HEK293 (cell line): ENCODE data around the gene PSMC1.

Source experiments
- CTCF ChIA-PET: fragments of 350-600 bp; formaldehyde crosslinking; extraction: SDS; loops from one replicate; lab custom pipeline; 2021; ENCODE audit warnings: antibody characterized with exemption; lab: Yijun Ruan, JAX
- POLR2A ChIA-PET: fragments of 300-600 bp; formaldehyde crosslinking; extraction: SDS; loops from one replicate; lab custom pipeline; 2020; ENCODE audit warnings: antibody characterized with exemption, inconsistent platforms; lab: Yijun Ruan, JAX
- H3K27ac ChIP-seq: fragments of 200-500 bp; sonication (Bioruptor generic); 2 replicates; pipeline ENCODE4 v1.5.1; 2014; ENCODE audit warnings: low read depth, low read length, control low read depth, inconsistent platforms; ENCODE audit errors: extremely low read depth
- H3K36me3 ChIP-seq, 2 experiments: fragments of 200-500 bp in 1 of 2; sonication (Bioruptor generic) in 1 of 2; 1 replicate in 1 of 2; 2 replicates in 1 of 2; pipeline ENCODE4 v1.5.1; 2014 to 2017; ENCODE audit warnings: inconsistent platforms in 2 of 2, low read length in 2 of 2; ENCODE audit not compliant: control insufficient read depth in 2 of 2, insufficient read depth in 1 of 2
- H3K4me1 ChIP-seq: fragments of 200-500 bp; sonication (Bioruptor generic); 2 replicates; pipeline ENCODE4 v1.5.1; 2014; ENCODE audit warnings: mild to moderate bottlenecking, low read length, inconsistent platforms; ENCODE audit not compliant: control insufficient read depth, insufficient read depth
- H3K4me3 ChIP-seq: 2 replicates; pipeline ENCODE4 v1.5.1; 2011; ENCODE audit warnings: low read depth, mild to moderate bottlenecking, control low read depth, low read length, moderate library complexity
- H3K9me3 ChIP-seq: fragments of 200-500 bp; sonication (Bioruptor generic); 2 replicates; pipeline ENCODE4 v1.5.1; 2014; ENCODE audit warnings: low read depth, low read length, inconsistent platforms; ENCODE audit not compliant: control insufficient read depth, insufficient read depth
- AEBP2 ChIP-seq: fragments of 450-650 bp; formaldehyde crosslinking; IDR thresholded peaks from 2 replicates; pipeline ENCODE4 v1.5.1; 2016; ENCODE audit warnings: missing biosample characterization, missing genetic modification characterization, borderline replicate concordance
- CTCF ChIP-seq: fragments of 450-650 bp; formaldehyde crosslinking; IDR thresholded peaks from 2 replicates; pipeline ENCODE4 v1.5.1; 2016; ENCODE audit warnings: missing biosample characterization, missing genetic modification characterization
- HOXC10 ChIP-seq: sonication (generic); formaldehyde crosslinking; IDR thresholded peaks from 2 replicates; pipeline ENCODE4 v1.8.1; 2023; ENCODE audit warnings: mild to moderate bottlenecking, missing genetic modification reagents
- HOXD13 ChIP-seq: sonication (generic); formaldehyde crosslinking; IDR thresholded peaks from 2 replicates; pipeline ENCODE4 v1.8.0; 2022; ENCODE audit warnings: missing genetic modification reagents, borderline replicate concordance
- KLF16 ChIP-seq: fragments of 450-650 bp; formaldehyde crosslinking; IDR thresholded peaks from 2 replicates; pipeline ENCODE4 v1.5.1; 2017; ENCODE audit warnings: missing biosample characterization, missing genetic modification characterization
- MZF1 ChIP-seq: fragments of 450-650 bp; formaldehyde crosslinking; IDR thresholded peaks from 2 replicates; pipeline ENCODE4 v1.5.1; 2017; ENCODE audit warnings: missing biosample characterization, missing genetic modification characterization, borderline replicate concordance
- OSR2 ChIP-seq: fragments of 450-650 bp; formaldehyde crosslinking; IDR thresholded peaks from 2 replicates; pipeline ENCODE4 v1.5.1; 2016; ENCODE audit warnings: missing biosample characterization, missing genetic modification characterization
- RBAK ChIP-seq: fragments of 450-650 bp; formaldehyde crosslinking; IDR thresholded peaks from 2 replicates; pipeline ENCODE4 v1.5.1; 2016; ENCODE audit warnings: missing biosample characterization, missing genetic modification characterization
- SCRT1 ChIP-seq: fragments of 450-650 bp; formaldehyde crosslinking; IDR thresholded peaks from 2 replicates; pipeline ENCODE4 v1.5.1; 2016; ENCODE audit warnings: missing biosample characterization, missing genetic modification characterization, borderline replicate concordance
- YY1 ChIP-seq: fragments of 450-650 bp; formaldehyde crosslinking; IDR thresholded peaks from 2 replicates; pipeline ENCODE4 v1.5.1; 2018; ENCODE audit warnings: missing biosample characterization, missing genetic modification characterization
- ZIC2 ChIP-seq: fragments of 450-650 bp; formaldehyde crosslinking; IDR thresholded peaks from 2 replicates; pipeline ENCODE4 v1.5.1; 2016; ENCODE audit warnings: missing biosample characterization, missing genetic modification characterization
- ZNF133 ChIP-seq: fragments of 450-650 bp; formaldehyde crosslinking; IDR thresholded peaks from 2 replicates; pipeline ENCODE4 v1.5.1; 2016; ENCODE audit warnings: missing biosample characterization, missing genetic modification characterization
- ZNF221 ChIP-seq: fragments of 450-650 bp; formaldehyde crosslinking; IDR thresholded peaks from 2 replicates; pipeline ENCODE4 v1.5.1; 2017; ENCODE audit warnings: missing biosample characterization, missing genetic modification characterization, borderline replicate concordance
- ZNF223 ChIP-seq: fragments of 450-650 bp; formaldehyde crosslinking; IDR thresholded peaks from 2 replicates; pipeline ENCODE4 v1.5.1; 2016; ENCODE audit warnings: missing biosample characterization, missing genetic modification characterization
- ZNF23 ChIP-seq: fragments of 450-650 bp; formaldehyde crosslinking; IDR thresholded peaks from 2 replicates; pipeline ENCODE4 v1.5.1; 2016; ENCODE audit warnings: missing biosample characterization, missing genetic modification characterization, borderline replicate concordance
- ZNF248 ChIP-seq: fragments of 450-650 bp; formaldehyde crosslinking; IDR thresholded peaks from 2 replicates; pipeline ENCODE4 v1.5.1; 2017; ENCODE audit warnings: missing biosample characterization, missing genetic modification characterization
- ZNF292 ChIP-seq: fragments of 450-650 bp; formaldehyde crosslinking; IDR thresholded peaks from 2 replicates; pipeline ENCODE4 v1.5.1; 2016; ENCODE audit warnings: low read depth, missing biosample characterization, missing genetic modification characterization, borderline replicate concordance
- ZNF610 ChIP-seq: fragments of 450-650 bp; formaldehyde crosslinking; IDR thresholded peaks from 2 replicates; pipeline ENCODE4 v1.5.1; 2016; ENCODE audit warnings: missing biosample characterization, missing genetic modification characterization, borderline replicate concordance
- ZNF692 ChIP-seq: fragments of 450-650 bp; formaldehyde crosslinking; IDR thresholded peaks from 2 replicates; pipeline ENCODE4 v1.5.1; 2016; ENCODE audit warnings: missing biosample characterization, missing genetic modification characterization

The PSMC1 gene

GRCh38 chr14:90304502-90304901, 48.1 kb downstream of the PSMC1 start:
- Histone ChIP-seq H3K36me3 (peaks cover 23 to 79% of the 10 kb centered on the region in 2 experiments; a peak in 2 of 3 replicates), H3K4me1 (no peaks in the 10 kb centered on the region), H3K4me3 (no peak overlapping the region), H3K9me3 (no peaks in the 10 kb centered on the region), H3K27ac (no peak overlapping the region)
- POLR2A ChIA-PET = no interaction called here
- no peak for TF ChIP-seq CTCF (tag by site-specific recombination)
- TF ChIP-seq SCRT1 (tag by site-specific recombination) = no peak
- TF ChIP-seq MZF1 (tag by site-specific recombination) = no peak
- TF ChIP-seq ZIC2 (tag by site-specific recombination) = no peak
- TF ChIP-seq ZNF692 (tag by site-specific recombination) = no peak
- TF ChIP-seq ZNF610 (tag by site-specific recombination) = no peak
- TF ChIP-seq HOXC10 (CRISPR knock-in tag) = no peak
- CTCF ChIA-PET = no interaction called here

- no peak overlapping the region for H3K27ac ChIP-seq
- TF ChIP-seq HOXD13 (CRISPR knock-in tag) = no peak
- TF ChIP-seq ZNF248 (tag by site-specific recombination) = no peak
- TF ChIP-seq, all 188 proteins: peak for 0
- H3K9me3 ChIP-seq = no peaks in the 10 kb centered on the region
- ChIA-PET CTCF (interaction anchor here (0.6 kb wide), 1 partner anchor 93 kb away, joined by 3 read pairs; no protein-coding TSS in a partner anchor), POLR2A (no interaction called here)
- peaks cover 23 to 79% of the 10 kb centered on the region in 2 experiments; a peak in 2 of 3 replicates for H3K36me3 ChIP-seq
- no peaks in the 10 kb centered on the region for H3K4me1 ChIP-seq
- no peak overlapping the region for H3K4me3 ChIP-seq
Measured at GRCh38 chr14:90305176-90305601, 48.8 kb downstream of the PSMC1 start.

- no peak overlapping the region for H3K27ac ChIP-seq
- TF ChIP-seq AEBP2 (tag by site-specific recombination) (no peak), ZNF610 (tag by site-specific recombination) (no peak), RBAK (tag by site-specific recombination) (no peak), ZNF223 (tag by site-specific recombination) (no peak), ZNF292 (no peak), KLF16 (tag by site-specific recombination) (no peak), ZNF23 (tag by site-specific recombination) (no peak), ZNF221 (no peak), ZNF133 (no peak), OSR2 (no peak), YY1 (no peak)
- H3K4me3 ChIP-seq = no peak overlapping the region
- CTCF ChIA-PET = interaction anchor here (0.6 to 0.7 kb wide), 2 partner anchors 11 to 82 kb away, joined by 3 read pairs; no protein-coding TSS in a partner anchor
- no peaks in the 10 kb centered on the region for H3K9me3 ChIP-seq
- no peaks in the 10 kb centered on the region for H3K4me1 ChIP-seq
- POLR2A ChIA-PET = no interaction called here
- peaks cover 52 to 82% of the 10 kb centered on the region in 2 experiments for H3K36me3 ChIP-seq
Measured at GRCh38 chr14:90308561-90308960, 52.2 kb downstream of the PSMC1 start.
